GM23338 (cell line): ENCODE measurements around the gene GP1BB.
A peak's percentile ranks its signal among the peaks of the same experiment; 100 is the strongest.

Experiments used
- CREB1 ChIP-seq: fragments of 250-450 bp; sonication (Bioruptor Pico); IDR thresholded peaks from 2 replicates; pipeline ENCODE4 v1.5.0; 2020; ENCODE audit warnings: low read depth, mild to moderate bottlenecking, moderate library complexity
- CTCF ChIP-seq, 2 experiments: fragments of 200-600 bp in 1 of 2; sonication (generic) in 1 of 2; conservative IDR thresholded peaks; 2 replicates each; pipeline versions ENCODE4 v1.5.1 to v1.6.1; 2016 to 2017; ENCODE audit warnings: antibody characterized with exemption in 2 of 2, low read depth in 2 of 2, mild to moderate bottlenecking in 2 of 2, moderate library complexity in 1 of 2
- ETS1 ChIP-seq: IDR thresholded peaks from 2 replicates; pipeline ENCODE4 v1.6.1; 2016; ENCODE audit warnings: antibody characterized with exemption
- EZH2 ChIP-seq: fragments of 200-600 bp; sonication (generic); IDR thresholded peaks from one replicate; pipeline ENCODE4 v1.8.0; 2017; ENCODE audit warnings: antibody characterized with exemption, mild to moderate bottlenecking, low read depth; ENCODE audit not compliant: unreplicated experiment
- EZH2phosphoT487 ChIP-seq: fragments of 200-600 bp; sonication (generic); IDR thresholded peaks from one replicate; pipeline ENCODE4 v1.8.1; 2018; ENCODE audit warnings: antibody characterized with exemption; ENCODE audit not compliant: unreplicated experiment
- JUNB ChIP-seq: IDR thresholded peaks from one replicate; pipeline ENCODE4 v1.6.1; 2016; ENCODE audit warnings: antibody characterized with exemption; ENCODE audit not compliant: unreplicated experiment
- POLR2AphosphoS5 ChIP-seq: IDR thresholded peaks from 2 replicates; pipeline ENCODE4 v1.6.1; 2016; ENCODE audit warnings: antibody characterized with exemption, low read depth
- REST ChIP-seq: IDR thresholded peaks from one replicate; pipeline ENCODE4 v1.6.1; 2018; ENCODE audit warnings: antibody characterized with exemption; ENCODE audit not compliant: unreplicated experiment
- STAT1 ChIP-seq: IDR thresholded peaks from one replicate; pipeline ENCODE4 v1.6.1; 2016; ENCODE audit warnings: antibody characterized with exemption; ENCODE audit not compliant: unreplicated experiment
- ZNF331 ChIP-seq: fragments of 250-450 bp; sonication (Bioruptor Pico); IDR thresholded peaks from 2 replicates; pipeline ENCODE4 v1.5.0; 2020; ENCODE audit warnings: low read depth, mild to moderate bottlenecking, moderate library complexity
- ZNF462 ChIP-seq: fragments of 250-450 bp; sonication (Bioruptor Pico); IDR thresholded peaks from 2 replicates; pipeline ENCODE4 v1.5.0; 2020; ENCODE audit warnings: mild to moderate bottlenecking, moderate library complexity

GRCh38 chr22:19757140-19757984 is 34.0 kb downstream of the GP1BB start:
- TF ChIP-seq CTCF (conservative IDR thresholded peaks at IDR 0.05; ENCODE audit: low read depth in 2 of 2) (no peak), EZH2phosphoT487 (no peak), EZH2 (peak; percentile 86), REST (no peak), POLR2AphosphoS5 (no peak), STAT1 (no peak), CREB1 (CRISPR knock-in tag) (no peak), JUNB (no peak), ETS1 (no peak), ZNF331 (CRISPR knock-in tag) (no peak), ZNF462 (CRISPR knock-in tag) (no peak)
